Cardiac muscle cell (in vitro differentiated cells and primary cell): ENCODE data around the gene AGXT. TPM values are rescaled to one million over a fixed set of nuclear protein-coding genes. Genes with fewer than 3 reads are reported as not detected.

Experiments used
- DNase-seq, 2 donors: peaks; one replicate each; pipeline versions ENCODE4 v3.0.0 to v3.0.0-alpha.2; 2010 to 2017; ENCODE audit warnings: low read depth in 1 of 2, low spot score in 1 of 2
- H3K27ac ChIP-seq: fragments of 200-600 bp; sonication (generic); 2 replicates; pipeline ENCODE4 v1.5.1; 2016
- H3K27me3 ChIP-seq: fragments of 200-600 bp; sonication (generic); 2 replicates; pipeline ENCODE4 v1.6.0; 2016; ENCODE audit warnings: control low read depth
- H3K36me3 ChIP-seq: fragments of 200-600 bp; sonication (generic); 2 replicates; pipeline ENCODE4 v1.5.1; 2016; ENCODE audit warnings: control low read depth
- H3K4me1 ChIP-seq: fragments of 200-600 bp; sonication (generic); 2 replicates; pipeline ENCODE4 v1.8.1; 2017; ENCODE audit warnings: low read depth, mild to moderate bottlenecking, mixed run types
- H3K4me3 ChIP-seq: fragments of 200-600 bp; sonication (generic); 2 replicates; pipeline ENCODE4 v1.5.1; 2016; ENCODE audit warnings: mild to moderate bottlenecking
- H3K9me3 ChIP-seq: fragments of 200-600 bp; sonication (generic); 2 replicates; pipeline ENCODE4 v1.5.1; 2017; ENCODE audit warnings: low read depth, mild to moderate bottlenecking, control low read depth
- CTCF ChIP-seq: IDR thresholded peaks from 2 replicates; pipeline ENCODE4 v1.5.1; 2012; ENCODE audit warnings: low read depth, mild to moderate bottlenecking, low read length
- polyA plus RNA-seq: library from polyadenylated mRNA; unstranded; fragments of >200 nt; fragmentation: Nextera tagmentation; extraction: Ambion mirVana; gene quantifications from 2 replicates; pipeline ENCODE4 v1.2.1, GENCODE V29; 2016
- total RNA-seq: library from RNA; depleted of rRNA; stranded (reverse); fragments of >200 nt; gene quantifications from 2 replicates; pipeline ENCODE4 v1.2.3, GENCODE V29; 2016

Gene AGXT
- total and polyA plus RNA-seq, 2 experiments from 2014 or later = 0.06 to 0.75 TPM

- no peaks in the 10 kb centered on the region for H3K4me1 ChIP-seq
- H3K27ac ChIP-seq = no peak overlapping the region
- DNase-seq = no peak
- H3K36me3 ChIP-seq = no peaks in the 10 kb centered on the region
- no peak overlapping the region for H3K4me3 ChIP-seq
- no peaks in the 10 kb centered on the region for H3K9me3 ChIP-seq
- TF ChIP-seq CTCF = no peak
- H3K27me3 ChIP-seq = no peaks in the 10 kb centered on the region
Observed at GRCh38 chr2:240879105-240879504, 10.5 kb downstream of the AGXT start.

- no peaks in the 10 kb centered on the region for H3K4me1 ChIP-seq
- DNase-seq = no peak
- TF ChIP-seq CTCF = no peak
- H3K9me3 ChIP-seq = no peaks in the 10 kb centered on the region
- no peak overlapping the region for H3K4me3 ChIP-seq
- H3K27me3 ChIP-seq = no peaks in the 10 kb centered on the region
- no peaks in the 10 kb centered on the region for H3K36me3 ChIP-seq
- H3K27ac ChIP-seq = no peak overlapping the region
Observed at GRCh38 chr2:240881913-240882312, 13.3 kb downstream of the AGXT start.

GRCh38 chr2:240884221-240884620 is 15.6 kb downstream of the AGXT start:
- H3K9me3 ChIP-seq = no peaks in the 10 kb centered on the region
- H3K36me3 ChIP-seq = no peaks in the 10 kb centered on the region
- no peak overlapping the region for H3K27ac ChIP-seq
- H3K27me3 ChIP-seq = no peaks in the 10 kb centered on the region
- no peak for DNase-seq
- no peak for TF ChIP-seq CTCF
- no peak overlapping the region for H3K4me3 ChIP-seq
- no peaks in the 10 kb centered on the region for H3K4me1 ChIP-seq

- Histone ChIP-seq H3K27ac (no peak overlapping the region), H3K4me3 (no peak overlapping the region), H3K4me1 (no peaks in the 10 kb centered on the region), H3K36me3 (no peaks in the 10 kb centered on the region), H3K27me3 (no peaks in the 10 kb centered on the region), H3K9me3 (no peaks in the 10 kb centered on the region)
- no peak for DNase-seq
- TF ChIP-seq CTCF = no peak
Observed at GRCh38 chr2:240884745-240885144, 16.1 kb downstream of the AGXT start.

- DNase-seq = no peak
- Histone ChIP-seq H3K4me1 (no peaks in the 10 kb centered on the region), H3K4me3 (no peak overlapping the region), H3K9me3 (no peaks in the 10 kb centered on the region), H3K27ac (no peak overlapping the region), H3K36me3 (no peaks in the 10 kb centered on the region), H3K27me3 (no peaks in the 10 kb centered on the region)
- no peak for TF ChIP-seq CTCF
Observed at GRCh38 chr2:240885566-240885965, 16.9 kb downstream of the AGXT start.

- no peaks in the 10 kb centered on the region for H3K4me1 ChIP-seq
Observed at GRCh38 chr2:240886023-240886565, 17.5 kb downstream of the AGXT start.

More at GRCh38 chr2:240886023-240886565, 17.5 kb downstream of the AGXT start:
- TF ChIP-seq CTCF = no peak
- no peak overlapping the region for H3K4me3 ChIP-seq
- H3K9me3 ChIP-seq = no peaks in the 10 kb centered on the region
- no peaks in the 10 kb centered on the region for H3K36me3 ChIP-seq
- DNase-seq = no peak
- no peak overlapping the region for H3K27ac ChIP-seq
- H3K27me3 ChIP-seq = no peaks in the 10 kb centered on the region
